NCI-H2107 treated with DMSO at 0.1 percent for 48 hours (cell line): Measurements from ENCODE around the gene GALM.

ENCODE experiments used
- DNase-seq: peaks from one replicate; lab custom pipeline; 2025; ENCODE audit not compliant: unreplicated experiment; lab: John Stamatoyannopoulos, UW

Gene GALM

DNA sequence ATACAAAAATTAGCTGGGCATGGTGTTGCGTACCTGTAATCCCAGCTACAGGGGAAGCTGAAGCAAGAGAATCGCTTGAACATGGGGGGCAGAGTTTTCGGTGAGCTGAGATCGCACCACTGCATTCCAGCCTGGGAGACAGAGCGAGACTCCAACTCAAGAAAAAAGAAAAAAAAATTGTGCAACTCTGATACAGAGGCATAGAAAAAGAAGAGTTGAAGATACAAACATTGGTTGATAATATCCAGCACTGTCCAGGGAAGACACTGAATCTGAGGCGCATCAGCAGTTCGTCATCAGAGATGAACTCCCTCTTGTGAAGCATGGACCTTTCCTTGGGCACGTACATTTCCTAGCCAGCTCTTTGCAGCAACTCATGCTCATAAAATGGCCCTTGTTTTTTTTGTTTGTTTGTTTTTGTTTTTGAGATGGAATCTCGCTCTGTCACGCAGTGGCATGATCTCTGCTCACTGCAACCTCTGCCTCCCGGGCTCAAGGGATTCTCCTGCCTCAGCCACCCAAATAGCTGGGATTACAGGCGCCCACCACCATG lies 16.7 kb upstream of the GALM start:
- DNase-seq, result no peak

DNA sequence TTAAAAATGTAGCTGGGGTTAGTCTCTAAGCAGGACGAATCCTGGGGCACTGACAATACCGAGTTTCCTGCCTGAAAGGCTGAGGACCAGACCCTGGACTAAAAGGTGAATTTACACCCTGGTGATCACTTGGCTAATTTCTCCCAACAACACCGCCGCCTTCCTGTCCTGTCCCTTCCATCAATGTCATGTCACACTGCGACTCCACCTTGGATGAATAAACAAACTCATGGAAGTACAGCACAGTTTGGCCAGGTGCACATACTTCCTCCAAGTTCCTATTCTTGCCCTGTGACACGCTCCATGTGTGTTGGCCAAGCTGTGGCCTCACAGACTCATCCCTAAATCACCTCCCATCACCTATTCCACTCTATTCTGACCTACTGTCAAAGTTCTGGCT lies 15.9 kb upstream of the GALM start:
- DNase-seq, result no peak

DNA sequence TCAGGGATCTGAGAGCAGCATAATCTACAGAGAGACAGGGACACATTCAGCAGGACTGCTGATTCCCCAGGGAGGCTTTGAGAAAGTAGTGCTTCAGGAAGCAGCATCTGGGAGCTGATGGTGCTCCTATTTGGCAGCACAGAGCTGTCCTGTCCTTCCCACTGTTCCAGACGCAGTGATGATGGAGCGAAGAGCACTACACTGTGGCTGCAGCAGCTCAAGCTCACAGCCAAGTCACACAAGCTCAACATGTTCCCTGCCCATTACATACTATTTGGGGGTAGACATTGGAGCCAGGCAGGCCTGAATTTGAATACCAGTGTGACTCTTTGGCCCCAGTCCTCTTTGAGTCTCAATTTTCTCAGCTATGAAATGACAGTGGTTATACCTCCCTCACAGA lies 15.2 kb upstream of the GALM start:
- no peak for DNase-seq

DNA sequence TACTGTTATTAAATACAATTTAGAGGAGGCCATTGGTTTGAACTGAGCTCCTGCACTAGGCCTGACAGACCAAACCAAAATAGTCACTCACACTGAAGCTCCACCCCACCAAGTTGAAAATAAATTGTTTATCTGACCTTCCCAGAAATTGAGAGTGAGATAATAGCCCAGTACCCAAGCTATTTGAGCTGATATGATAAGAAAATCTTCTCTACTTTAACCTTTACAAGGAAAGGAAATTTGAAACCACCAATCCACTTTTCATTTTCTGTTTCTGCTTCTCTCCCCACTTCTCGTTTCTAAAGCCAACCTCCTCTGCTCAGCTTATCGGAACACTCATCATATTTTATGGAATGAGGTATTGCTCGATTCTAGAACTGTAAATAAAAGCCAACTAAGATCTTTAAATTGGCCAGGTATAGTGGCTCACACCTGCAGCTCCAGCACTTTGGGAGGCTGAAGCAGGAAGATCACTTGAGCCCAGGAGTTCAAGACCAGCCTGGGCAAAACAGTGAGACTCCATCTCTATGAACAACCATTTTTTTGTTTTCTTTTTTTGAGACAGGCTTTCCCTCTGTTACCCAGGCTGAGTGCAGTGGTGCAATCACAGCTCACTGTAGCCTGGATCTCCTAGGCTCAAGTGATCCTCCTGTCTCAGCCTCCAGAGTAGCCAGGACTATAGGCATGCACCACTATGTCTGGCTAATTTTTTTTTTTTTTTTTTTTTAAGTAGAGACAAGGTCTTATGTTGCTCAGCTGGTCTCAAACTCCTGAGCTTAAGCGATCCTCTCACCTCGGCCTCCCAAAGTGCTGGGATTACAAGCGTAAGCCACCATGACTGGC lies 13.3 kb upstream of the GALM start:
- no peak for DNase-seq

DNA sequence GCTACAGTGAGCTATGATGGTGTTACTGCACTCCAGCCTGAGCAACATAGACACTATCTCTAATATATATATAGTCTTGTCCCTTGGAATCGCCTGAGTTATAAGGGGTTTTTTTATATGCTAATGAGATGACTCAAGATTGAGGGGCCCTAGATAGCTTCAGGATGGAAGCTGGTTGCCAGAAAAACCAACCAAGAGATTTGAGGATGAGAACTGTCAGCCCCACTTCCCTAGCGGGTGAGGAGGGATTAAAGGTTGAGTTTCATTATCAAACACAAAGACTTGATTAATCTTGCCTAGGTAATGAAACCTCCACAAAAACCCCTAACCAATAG lies 12.6 kb upstream of the GALM start:
- no peak for DNase-seq

DNA sequence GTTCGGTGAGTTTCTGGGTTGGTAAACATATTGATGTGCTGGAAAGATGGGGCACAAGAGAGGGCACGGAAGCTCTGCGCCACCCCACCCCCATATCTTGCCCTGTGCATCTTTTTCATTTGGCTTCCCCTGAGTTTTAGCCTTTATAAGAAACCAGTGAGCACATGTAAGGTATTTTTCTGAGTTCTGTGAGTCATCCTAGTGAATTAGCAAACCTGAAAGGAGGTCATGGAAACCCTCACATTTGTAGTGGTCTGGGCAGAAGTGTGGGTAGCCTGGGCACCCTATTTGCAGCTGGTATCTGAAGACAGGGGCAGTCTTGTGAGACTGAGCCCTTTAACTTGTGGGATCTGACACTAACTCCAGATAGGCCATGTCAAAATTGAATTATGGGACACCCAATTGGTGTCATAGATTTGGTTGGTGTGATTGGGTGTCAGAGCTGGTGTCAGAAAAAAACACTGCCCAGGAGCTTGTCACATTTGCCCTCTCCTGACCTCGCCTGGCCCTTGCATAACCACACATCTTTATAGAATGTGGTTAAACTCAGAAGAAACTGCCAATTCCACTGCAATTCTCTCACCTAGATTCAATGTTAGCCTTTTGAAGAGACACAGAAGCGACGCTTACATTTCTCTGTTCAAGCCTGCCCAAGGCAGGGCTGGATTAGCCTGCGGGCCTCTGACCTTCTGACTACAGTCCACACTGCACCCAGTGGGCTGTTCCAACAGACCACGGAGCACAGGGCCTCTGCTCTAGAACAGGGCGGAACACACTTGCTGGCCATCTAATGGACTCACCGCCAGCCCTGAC lies 12.0 kb upstream of the GALM start:
- no peak for DNase-seq

DNA sequence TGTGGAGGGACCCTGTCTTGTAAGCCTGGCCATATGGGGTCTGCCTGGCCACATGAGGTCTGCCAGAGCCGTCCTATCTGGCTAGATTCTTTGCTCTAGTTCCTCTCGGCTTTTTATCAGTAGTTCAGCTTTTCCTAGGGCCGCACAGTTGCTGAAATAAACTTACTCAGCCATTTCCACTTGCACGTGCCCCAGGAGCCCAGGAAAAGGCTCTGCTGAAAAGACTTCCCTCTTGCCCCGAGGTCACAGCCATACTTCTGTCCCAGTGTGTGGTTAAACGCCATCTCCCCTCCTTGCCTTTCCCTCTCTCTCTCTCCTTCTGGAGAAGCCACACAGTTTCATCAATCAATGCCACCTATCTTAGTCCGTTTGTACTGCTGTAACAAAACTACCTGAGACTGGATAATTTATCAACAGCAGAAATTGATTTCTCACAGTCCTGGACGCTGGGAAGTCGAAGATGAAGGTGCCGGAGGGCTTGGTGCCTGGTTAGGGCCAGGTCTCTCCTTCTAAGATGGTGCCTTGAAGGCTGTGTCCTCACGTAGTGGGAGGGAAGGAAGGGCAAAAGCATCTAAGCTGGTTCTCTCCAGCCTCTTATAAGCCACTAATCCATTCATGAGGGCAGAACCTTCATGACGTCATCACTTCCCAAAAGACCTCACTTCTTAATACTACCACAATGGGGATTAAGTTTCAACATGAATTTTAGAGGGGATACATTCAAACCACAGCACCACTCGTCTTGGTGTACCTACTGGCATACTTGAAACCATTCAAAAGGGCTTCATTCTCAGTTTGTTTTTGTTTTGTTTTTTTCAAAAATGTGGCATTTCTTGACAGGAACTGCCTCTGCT lies 11.2 kb upstream of the GALM start:
- DNase-seq, result no peak

DNA sequence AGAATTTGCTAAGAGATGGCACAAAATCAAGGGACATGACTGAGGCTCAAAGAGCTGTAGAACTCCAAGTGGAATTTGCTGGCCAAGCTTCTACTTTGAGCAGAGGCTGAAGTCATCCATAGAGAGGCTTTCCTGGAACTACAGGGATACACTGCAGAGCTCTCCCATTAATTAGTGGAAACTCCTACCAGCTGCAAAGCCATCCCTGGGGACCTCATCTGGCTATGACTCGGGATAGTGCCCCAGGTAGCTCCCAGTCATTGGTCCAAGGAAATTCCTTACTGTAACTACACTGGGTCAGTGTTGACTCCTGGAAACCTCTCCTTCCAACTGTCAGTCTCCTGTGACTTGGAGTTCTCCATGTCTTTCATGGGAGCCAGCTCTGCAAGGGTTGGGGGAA lies 10.5 kb upstream of the GALM start:
- DNase-seq, result no peak

DNA sequence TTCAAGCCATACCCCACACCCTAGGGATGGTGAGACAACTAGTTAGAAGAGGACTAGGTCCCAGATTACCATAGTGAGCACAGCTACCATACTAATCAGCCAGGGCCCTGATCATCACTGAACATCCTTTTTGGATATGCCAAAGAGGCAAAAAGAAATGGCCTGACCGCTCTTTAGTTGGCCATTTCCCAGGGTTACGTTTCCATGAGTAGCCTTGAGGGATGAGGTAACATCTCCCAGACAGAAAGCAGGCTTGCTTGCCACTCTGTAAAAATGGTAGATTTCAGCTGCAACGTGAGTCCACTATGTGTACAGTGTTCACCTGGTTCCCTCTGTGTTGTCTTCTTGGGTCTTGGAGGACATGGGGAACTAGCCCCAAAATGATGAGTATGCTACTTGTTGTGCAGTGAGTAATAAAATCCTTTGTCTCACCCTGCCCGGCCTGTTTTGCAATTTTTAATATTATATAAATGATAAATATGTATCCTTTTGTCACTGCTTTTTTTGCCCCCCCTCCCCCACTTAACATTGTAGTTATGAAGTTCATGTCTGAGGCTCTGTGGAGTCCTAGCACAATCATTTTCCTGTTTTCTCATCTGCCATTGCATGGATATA lies 8.9 kb upstream of the GALM start:
- no peak for DNase-seq

DNA sequence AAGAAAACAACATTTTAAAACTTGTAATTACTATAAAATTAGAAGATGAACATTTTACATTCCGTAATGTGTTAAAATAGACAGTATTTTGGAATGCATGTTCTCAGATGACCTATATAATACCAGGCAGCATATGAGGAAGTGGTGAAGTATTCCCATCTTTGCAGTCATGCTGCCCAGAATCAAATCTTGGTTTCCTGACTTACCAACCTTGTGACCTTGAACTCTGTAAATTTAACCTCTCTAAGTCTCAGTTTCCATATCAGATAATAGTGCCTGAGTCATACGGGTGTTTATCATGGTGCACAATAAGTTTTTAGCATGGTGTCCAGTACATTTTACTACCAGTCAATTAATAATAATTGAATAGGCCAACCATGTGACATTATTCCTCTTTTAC lies 7.3 kb upstream of the GALM start:
- DNase-seq, result no peak

DNA sequence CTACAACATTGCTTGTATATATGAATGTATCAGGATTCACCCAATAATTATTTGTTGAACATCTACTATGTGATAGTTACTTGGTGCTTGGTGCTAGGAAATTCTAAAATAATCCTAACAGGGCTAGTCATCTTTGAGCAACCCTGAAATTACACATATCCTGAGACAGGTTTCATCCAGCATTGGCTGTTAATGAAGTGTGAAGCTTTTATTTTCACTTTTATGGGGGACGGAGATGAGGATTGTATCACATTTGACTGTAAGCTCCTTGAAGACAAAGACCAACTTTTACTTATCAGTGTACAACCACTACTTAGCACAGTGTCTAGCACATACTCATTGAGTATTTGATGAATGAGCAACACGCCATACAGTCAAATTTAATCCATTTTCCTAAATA lies 6.8 kb upstream of the GALM start:
- no peak for DNase-seq

DNA sequence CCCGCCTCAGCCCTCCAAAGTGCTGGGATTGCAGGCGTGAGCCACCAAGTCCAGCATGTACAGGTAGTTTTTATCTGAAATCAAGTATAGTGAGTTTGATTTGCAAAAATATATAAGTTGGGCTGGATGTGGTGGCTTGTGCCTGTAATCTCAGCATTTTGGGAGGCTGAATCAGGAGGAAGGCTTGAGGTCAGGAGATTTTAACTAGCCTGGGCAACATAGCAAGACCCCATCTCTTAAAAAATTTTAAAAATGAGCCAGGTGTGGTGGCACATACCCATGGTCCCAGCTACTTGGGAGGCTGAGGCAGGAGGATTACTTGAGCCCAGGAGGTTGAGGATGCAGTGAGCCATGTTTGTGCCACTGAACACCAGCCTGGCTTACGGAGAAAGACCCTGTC lies 5.6 kb upstream of the GALM start:
- no peak for DNase-seq

DNA sequence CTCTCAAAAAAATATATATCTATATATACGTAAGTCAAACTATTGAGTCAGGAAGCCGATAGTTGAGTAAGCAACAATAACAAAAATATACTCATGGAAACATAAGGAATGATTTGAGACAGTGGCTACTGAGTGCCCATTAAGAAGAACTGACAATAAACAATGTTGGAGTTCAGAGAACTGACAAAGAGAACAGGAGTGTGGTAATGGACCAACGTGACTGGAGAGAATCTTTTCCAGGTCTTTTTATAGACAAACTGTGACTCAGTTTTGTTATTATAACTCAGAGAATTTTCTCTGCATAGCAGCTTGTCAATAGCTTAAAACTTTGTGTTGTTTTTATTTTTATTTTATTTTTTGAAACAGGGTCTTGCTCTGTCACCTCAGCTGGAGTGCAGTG lies 4.6 kb upstream of the GALM start:
- DNase-seq, result no peak

DNA sequence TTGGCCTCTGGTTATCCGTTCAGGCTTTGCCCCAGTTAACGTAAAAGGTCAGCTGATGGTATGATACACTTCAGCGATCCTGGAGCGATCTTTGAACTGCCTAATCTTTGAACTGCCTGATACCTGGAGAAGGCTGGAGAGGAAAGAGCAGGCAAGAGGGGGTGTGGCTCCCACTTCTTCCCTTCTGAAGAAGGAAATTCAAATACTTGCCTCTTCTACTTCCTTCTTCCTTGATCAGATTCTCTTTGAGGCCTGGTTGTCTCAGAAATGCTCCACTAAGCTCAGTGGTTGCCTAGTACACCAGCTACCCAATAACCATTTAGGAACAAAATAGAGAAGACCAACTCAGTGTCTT lies 619 bp downstream of the GALM start:
- DNase-seq, result no peak

DNA sequence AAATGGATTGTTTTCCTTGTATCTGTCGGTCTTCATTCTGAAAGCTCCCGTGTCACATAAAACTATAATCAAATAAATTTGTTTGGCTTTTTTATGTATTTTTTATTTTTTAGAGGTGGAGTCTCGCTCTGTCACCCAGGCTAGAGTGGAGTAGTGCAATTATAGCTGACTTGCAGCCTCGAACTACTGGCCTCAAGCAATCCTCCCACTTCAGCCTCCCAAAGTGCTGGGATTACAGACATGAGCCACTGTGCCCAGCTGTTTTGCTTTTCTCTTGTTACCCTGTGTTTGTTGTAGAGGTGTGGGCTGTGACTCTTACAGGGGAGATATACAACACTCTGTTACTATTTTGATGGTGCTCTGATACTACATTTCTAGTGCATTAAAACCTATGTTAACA lies 2.2 kb downstream of the GALM start:
- DNase-seq, result no peak

DNA sequence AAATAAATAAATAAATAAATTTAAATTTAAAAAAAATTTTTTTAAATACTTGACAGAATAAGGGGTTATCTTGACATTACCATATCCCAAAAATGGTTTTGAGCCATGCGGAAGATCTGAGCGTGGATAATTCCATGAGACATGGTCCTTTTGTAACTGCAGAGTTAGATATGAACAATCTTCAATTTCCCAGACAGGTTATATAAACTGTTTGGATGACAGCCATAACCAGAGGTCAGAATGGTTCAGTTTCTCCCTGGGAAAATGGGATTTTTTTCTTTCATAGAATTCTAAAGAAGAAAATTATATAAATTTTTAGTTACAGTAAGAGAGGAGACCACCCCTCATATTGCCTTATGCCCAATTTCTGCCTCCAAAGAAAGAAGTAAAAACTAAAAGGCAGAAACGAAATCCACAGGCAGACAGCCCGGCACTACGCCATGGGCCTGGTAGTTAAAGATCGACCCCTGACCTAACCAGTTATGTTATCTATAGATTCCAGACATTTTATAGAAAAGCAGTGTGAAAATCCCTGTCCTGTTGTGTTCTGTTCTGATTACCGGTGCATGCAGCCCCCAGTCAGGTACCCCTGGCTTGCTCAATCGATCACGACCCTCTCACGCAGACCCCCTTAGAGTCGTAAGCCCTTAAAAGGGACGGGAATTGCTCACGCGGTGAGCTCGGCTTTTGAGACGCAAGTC lies 3.0 kb downstream of the GALM start:
- no peak for DNase-seq

DNA sequence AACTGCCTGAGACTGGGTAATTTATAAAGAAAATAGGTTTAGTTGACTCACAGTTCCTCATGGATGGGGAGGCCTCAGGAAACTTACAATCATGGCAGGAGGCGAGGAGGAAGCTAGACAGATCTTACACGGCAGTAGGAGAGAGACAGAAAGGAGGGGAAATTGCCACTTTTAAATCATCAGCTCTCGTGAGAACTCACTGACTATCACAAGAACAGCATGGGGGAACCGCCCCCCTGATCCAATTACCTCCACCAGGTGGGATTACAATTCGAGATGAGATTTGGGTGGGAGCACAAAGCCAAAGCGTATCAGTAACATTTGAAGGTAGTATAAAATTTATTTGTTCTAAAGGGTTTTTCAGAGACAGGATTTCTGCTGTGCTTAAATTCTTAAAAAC lies 5.4 kb downstream of the GALM start:
- no peak for DNase-seq

DNA sequence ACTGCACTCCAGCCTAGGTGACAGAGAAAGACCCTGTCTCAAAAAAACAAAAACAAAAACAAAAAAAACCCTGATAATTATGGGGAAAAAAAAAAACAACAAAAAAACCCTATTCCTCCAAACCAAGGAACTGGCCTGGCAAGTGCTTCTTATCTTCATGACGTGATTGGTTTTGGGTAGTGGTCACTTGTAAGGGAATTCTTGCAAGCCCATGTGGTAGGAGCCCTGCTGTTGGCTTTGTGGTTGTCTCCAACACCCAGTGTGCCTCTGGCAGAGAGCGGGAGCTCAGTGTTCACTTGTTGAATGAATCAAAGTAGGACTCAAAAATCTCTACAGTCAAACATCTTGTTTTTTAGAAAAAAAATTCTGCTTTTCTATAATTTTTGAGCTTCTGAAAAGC lies 6.0 kb downstream of the GALM start:
- DNase-seq, result no peak

DNA sequence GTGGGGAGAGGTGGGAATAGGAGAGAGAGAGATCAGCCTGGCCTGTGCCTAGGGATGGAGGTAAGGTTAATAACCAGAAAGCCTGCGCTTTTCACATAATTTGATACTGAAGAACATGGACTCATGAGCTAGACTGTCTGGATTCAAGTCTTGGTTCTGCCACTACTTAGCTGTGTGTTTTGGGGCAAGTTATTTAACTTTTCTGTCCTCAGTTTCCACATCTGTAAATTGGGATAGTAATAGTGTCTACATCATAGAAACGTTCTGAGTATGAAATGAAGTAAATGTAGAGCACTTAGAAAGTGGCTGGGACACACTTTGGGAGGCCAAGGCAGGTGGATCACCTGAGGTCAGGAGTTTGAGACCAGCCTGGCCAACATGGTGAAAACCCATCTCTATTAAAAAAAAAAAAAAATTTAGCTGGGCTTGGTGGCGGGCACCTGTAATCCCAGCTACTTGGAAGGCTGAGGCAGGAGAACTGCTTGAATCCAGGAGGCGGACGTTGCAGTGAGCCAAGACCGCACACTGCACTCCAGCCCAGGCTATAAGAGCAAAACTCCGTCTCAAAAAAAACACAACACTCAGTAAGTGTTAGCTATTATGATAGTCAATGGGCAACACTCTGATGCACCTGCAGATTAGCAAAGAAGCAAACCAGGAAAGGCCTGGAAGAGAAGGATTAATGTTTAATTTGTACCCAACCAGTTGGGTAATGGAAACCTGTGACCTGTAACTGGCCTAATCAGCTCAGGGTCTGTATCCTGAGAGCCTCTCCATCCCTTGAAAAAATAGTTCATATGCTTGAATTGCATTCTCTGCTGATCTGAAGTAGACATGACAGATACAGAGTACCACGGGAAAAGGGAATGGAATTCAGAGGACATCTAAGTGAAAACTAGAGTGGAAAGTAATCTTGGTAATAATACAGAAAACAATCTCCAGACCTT lies 6.8 kb downstream of the GALM start:
- no peak for DNase-seq
